ENCODE data around the gene TAF8. TPM values are rescaled to one million over a fixed set of nuclear protein-coding genes. Genes with fewer than 3 reads are reported as not detected.
A peak's percentile ranks its signal among the peaks of the same experiment; 100 is the strongest.

TAF8 gene
- total RNA-seq, 1 experiment from 2014 or later: 27.8 TPM

GRCh38 chr6:42124223-42124836 lies 74.0 kb downstream of the TAF8 start:
- DNase-seq (ENCODE audit: low spot score): no peak

- no peak for DNase-seq (ENCODE audit: low spot score)
These were observed 74.9 kb downstream of the TAF8 start for GRCh38 chr6:42125231-42125630.

- no peak for DNase-seq (ENCODE audit: low spot score)
These were observed 75.3 kb downstream of the TAF8 start for GRCh38 chr6:42125663-42126062.

GRCh38 chr6:42128460-42129359 lies 78.4 kb downstream of the TAF8 start:
- no peak for DNase-seq (ENCODE audit: low spot score)

- DNase-seq (ENCODE audit: low spot score): no peak
These were observed 79.0 kb downstream of the TAF8 start for GRCh38 chr6:42129360-42129676.

- peak; percentile 50 for DNase-seq (ENCODE audit: low spot score)
These were observed 81.2 kb downstream of the TAF8 start for GRCh38 chr6:42131531-42131930.

- no peak for DNase-seq (ENCODE audit: low spot score)
These were observed 83.6 kb downstream of the TAF8 start for GRCh38 chr6:42133926-42134325.

GRCh38 chr6:42135161-42135560 lies 84.8 kb downstream of the TAF8 start:
- DNase-seq (ENCODE audit: low spot score): no peak

GRCh38 chr6:42135722-42136121 lies 85.4 kb downstream of the TAF8 start:
- DNase-seq (ENCODE audit: low spot score): no peak

GRCh38 chr6:42136508-42137193 lies 86.3 kb downstream of the TAF8 start:
- peak; percentile 67 for DNase-seq (ENCODE audit: low spot score)

Other genes with a start within 250 kb of the TAF8 start
- 1.4 and 1.8 TPM in 2 replicates for gene USP49, start 155.1 kb upstream of the TAF8 start, total RNA-seq (2014; rRNA removed; shearing (Covaris generic))
- 49.4 and 51.8 TPM in 2 replicates for gene MED20, start 129.4 kb upstream of the TAF8 start, total RNA-seq (2014; rRNA removed; shearing (Covaris generic))
- gene BYSL, start 129.0 kb upstream of the TAF8 start, total RNA-seq (2014; rRNA removed; shearing (Covaris generic)): 25.0 and 27.8 TPM in 2 replicates
- 50.0 and 51.3 TPM in 2 replicates for gene CCND3, start 108.7 kb upstream of the TAF8 start, total RNA-seq (2014; rRNA removed; shearing (Covaris generic))
- not detected in 2 replicates for gene C6orf132, start 92.1 kb downstream of the TAF8 start, total RNA-seq (2014; rRNA removed; shearing (Covaris generic))
- gene GUCA1A, start 122.8 kb downstream of the TAF8 start, total RNA-seq (2014; rRNA removed; shearing (Covaris generic)): not detected in 2 replicates
- not detected in 2 replicates for gene GUCA1B, start 144.4 kb downstream of the TAF8 start, total RNA-seq (2014; rRNA removed; shearing (Covaris generic))
- 73.5 and 84.6 TPM in 2 replicates for gene MRPS10, start 167.3 kb downstream of the TAF8 start, total RNA-seq (2014; rRNA removed; shearing (Covaris generic))

All from H4 (cell line).